ENCODE results near the gene NMRK1.

The NMRK1 gene

GRCh38 chr9:75087824-75088645 is at the start of gene NMRK1, which contains the start of gene OSTF1:
Gene NMRK1 (minus strand): TSS chr9:75088155. CDS start chr9:75083115, 5,040 bp downstream.
Gene OSTF1 (plus strand): TSS chr9:75088514. CDS start chr9:75088693, 179 bp downstream.
- DNase-seq (ENCODE audit: low read depth in 2 of 2), result peak; percentile 87 to 92

DNA sequence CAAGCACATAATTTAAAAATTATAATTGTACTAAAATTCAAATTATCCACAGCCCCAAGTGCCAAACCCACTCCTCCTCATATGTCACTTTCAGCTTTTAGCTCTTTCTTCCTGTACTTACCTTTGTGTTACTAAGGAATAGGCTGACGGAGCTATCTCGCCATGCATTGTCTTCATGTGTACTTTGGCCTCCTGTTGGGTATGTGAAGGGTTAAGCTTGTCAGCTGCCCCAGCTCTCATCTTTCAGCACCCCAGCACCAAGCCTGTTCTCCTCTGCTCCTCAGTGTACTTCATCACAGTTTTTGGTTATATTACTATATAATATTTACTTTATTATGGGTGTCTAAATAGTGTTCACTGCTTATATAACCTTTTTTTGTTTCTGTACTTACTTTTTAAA is 46.5 kb upstream of the NMRK1 start:
- DNase-seq (ENCODE audit: low read depth in 2 of 2), result no peak

DNA sequence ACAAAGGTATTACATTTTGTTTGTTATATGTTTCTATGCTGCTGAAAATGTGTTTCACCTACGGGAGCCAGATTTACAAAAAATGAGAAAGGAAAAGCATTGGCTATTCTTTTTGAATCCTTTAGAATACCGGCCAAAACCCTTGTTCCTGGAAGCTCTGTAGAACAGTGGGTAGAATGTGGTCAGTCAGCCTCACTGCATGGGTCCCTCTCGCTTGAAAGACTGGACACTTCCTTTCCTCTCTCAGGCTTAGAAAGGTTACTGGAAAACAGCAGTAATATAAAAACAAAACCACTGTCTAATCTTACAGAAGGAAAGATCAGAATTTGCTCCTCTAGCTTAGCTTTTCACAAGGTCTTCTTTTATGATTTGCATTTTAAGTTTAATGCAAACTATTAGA is 45.4 kb upstream of the NMRK1 start:
- no peak for DNase-seq (ENCODE audit: low read depth in 2 of 2)

DNA sequence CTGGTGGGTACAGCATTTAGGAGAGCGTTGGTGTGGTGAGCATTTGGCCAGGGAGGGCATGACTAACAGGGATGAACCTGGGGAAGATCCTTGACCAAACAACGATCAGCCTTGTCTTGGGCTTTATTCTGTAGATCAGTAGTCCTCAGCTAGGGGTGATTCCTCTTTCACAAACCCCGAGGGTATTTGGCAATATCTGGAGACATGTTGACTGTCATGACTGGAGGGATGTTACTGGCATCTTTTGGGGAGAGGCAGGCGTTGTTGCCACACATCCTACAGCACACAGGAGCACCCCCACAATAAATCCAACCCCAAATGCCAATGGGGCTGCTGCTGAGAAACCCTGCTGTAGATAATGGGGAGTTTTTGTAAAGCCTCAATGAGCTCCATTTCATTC is 44.3 kb upstream of the NMRK1 start:
- no peak for DNase-seq (ENCODE audit: low read depth in 2 of 2)

GRCh38 chr9:75131700-75132099 is 43.7 kb upstream of the NMRK1 start:
- DNase-seq (ENCODE audit: low read depth in 2 of 2), result no peak

GRCh38 chr9:75130621-75131230 is 42.8 kb upstream of the NMRK1 start:
- no peak for DNase-seq (ENCODE audit: low read depth in 2 of 2)

DNA sequence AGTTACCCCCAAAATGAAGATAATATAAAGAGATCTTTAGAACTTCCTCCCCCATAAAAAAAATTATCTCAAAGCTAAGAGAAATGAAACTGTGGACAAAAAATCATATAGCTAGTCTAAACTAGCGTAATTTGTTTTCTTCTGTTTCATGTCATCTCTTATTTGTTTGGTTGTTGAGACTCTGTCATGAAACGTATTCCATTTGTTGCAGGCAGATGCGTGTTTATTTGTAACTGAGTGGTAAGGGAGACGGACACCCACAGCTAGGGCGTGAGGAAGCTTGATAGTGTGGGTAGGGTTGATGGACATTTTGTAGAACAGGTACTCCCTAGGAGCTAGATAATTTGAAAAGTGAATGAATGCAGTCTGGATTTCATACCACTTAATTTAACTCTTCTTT is 42.2 kb upstream of the NMRK1 start:
- no peak for DNase-seq (ENCODE audit: low read depth in 2 of 2)

DNA sequence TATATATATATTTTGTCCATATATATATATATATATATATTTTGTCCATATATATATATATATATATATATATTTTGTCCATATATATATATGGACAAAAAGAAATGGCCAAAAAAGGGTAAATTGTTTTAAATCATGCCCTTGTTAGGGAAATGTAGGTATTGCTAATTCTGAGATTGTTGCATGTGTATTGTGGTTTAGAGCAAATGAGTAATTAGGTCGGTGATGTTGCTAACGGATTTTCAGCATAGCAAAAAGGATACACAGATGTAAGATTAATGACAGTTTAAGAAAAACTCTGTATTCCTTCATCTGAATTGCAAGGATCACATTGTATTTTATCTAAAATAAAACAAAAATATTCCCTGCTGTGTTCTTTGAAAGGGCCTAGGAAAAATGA is 40.6 kb upstream of the NMRK1 start:
- DNase-seq (ENCODE audit: low read depth in 2 of 2), result no peak

DNA sequence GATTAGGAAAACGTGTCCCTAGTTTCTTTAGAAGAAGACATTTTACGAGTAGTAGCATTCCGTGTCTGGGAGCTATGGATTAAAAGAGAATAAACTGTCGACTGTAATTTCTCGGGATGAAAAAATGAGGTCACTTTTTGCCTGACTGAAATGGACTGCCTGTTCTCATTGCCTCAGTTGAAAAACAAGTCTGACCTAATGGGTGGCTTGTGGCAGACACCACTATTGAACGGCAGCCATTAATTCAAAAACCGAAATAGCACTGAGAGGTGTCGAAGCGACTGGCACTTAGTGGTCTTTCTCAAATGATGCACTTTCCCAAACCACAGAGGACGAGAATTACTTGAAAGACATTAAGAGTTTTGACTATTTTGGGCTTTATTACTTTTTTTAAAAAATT is 35.7 kb upstream of the NMRK1 start:
- no peak for DNase-seq (ENCODE audit: low read depth in 2 of 2)

- DNase-seq (ENCODE audit: low read depth in 2 of 2), result no peak
Observed at GRCh38 chr9:75121914-75122558, 34.1 kb upstream of the NMRK1 start.

DNA sequence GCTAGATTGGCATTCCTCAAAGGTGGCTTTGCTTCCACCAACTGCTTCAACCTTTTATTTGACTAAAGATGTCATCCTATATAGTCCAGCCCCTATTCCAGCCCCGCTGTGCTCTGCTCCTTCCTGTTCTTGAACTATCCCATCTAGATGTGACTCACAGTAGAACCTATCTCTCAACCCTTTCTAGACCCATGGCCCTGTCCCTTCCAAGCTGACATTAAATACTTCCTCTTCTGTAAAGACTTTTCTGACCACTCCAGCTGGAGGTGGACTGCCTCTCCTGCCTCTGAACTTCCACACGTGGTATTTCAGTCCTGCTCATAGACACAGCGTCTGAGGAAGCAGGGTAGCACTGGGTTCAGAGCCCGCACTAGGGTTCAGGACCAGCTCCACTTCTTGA is 32.7 kb upstream of the NMRK1 start:
- DNase-seq (ENCODE audit: low read depth in 2 of 2), result no peak

DNA sequence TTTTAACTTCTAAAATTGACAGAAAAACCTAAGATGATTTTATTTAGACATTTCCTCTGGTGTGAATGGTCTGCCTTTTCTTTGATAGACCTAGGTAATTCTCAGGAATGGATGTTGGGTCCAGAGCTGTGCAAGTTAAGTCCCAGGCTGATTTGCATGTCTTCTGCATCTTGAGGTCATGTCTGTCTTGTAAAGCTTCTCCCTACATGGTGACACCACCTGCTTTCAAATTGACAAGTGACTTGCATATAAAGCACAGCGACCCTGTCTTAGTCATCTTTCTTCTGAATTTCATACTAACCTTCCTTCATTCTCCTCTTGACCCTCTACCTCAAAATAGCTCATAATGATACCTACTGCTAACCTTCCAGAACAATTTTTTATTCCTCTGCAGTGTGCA is 29.6 kb upstream of the NMRK1 start:
- no peak for DNase-seq (ENCODE audit: low read depth in 2 of 2)

- no peak for DNase-seq (ENCODE audit: low read depth in 2 of 2)
Observed at GRCh38 chr9:75116306-75116705, 28.4 kb upstream of the NMRK1 start.

DNA sequence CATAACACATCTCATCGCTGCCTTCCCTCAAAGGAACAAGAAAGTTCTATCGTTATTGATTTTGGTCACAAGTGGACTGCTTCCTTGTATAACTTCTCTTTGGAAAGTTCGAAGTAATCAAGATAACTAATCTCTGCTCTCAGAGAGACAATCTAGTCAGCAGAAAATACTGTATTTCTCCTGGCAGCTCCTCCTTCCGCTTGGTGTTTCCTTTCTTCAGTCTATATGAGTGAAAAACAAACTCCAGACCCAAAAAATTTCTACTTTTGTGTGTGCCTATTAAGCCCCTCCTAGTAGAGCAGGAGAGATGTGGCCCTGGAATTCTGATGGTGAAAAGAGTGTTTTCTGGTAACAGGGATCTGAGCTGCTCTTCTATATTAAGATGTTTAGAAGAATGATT is 24.8 kb upstream of the NMRK1 start:
- no peak for DNase-seq (ENCODE audit: low read depth in 2 of 2)

GRCh38 chr9:75111019-75111622 is 23.2 kb upstream of the NMRK1 start:
- no peak for DNase-seq (ENCODE audit: low read depth in 2 of 2)

DNA sequence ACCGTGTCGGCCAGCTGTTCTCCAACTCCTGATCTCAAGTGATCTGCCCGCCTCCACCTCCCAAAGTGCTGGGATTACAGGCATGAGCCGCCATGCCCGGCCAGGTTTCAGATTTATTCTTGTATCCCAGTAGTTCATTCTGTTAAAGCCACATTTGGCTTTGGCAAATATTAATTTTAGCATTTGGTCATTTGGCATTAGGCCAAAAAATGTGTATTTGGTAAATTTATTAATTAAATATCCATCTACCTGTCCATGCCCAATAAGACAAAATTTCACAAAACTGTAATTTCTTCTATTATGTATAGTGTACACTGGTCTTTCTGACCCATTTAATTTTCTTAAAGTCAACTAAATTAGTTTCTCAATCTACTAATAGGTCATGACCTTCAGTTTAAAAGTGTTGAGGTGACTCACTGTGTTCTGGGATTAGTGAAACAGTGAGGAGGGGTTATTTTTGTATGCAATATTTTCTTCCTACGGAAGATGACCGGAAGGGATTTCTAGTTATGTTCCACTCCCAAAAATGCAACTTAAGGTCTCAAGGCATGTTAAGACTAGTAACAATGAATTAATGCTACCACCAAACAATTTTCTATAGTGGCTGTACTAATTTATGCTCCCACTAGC is 21.4 kb upstream of the NMRK1 start:
- DNase-seq (ENCODE audit: low read depth in 2 of 2), result no peak

DNA sequence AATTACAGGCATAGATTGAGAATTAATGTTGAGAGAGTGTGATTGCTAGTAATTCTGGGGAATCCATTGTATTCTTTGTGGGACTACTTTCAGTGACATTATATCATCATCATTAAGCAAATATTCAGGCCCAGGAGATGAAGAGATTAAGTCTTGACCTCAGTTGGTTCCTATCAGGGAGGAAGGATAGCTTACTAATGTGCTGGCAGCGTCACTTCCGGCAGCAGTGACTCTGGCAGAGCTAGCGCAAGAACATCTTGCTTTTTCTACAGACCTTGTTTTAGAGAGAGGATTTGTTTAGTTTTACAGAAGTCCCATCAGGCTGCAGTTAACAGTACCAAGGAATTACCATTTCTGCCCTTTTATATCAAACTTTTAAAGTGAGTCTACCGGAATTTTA is 20.6 kb upstream of the NMRK1 start:
- no peak for DNase-seq (ENCODE audit: low read depth in 2 of 2)

GRCh38 chr9:75106857-75107256 is 18.9 kb upstream of the NMRK1 start:
- DNase-seq (ENCODE audit: low read depth in 2 of 2), result no peak

DNA sequence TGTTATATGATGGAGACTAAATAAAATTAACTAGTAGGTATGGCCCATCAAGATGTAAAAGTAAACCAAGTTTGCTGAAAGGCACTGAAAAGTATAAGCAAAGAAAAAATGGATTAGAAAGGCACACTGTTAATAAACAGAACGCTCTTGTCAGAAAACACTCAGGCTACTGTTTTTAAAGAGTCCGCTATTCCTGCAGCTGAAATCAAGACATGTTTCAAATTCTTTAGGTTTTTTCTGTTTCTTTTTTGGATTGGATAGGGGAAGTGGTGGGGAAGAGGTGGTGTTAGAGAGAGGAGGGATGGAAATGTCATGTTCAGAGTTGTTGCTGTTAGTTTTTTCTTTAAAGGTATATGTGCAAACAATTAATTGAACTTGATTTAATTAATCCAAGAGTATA is 17.9 kb upstream of the NMRK1 start:
- DNase-seq (ENCODE audit: low read depth in 2 of 2), result no peak

DNA sequence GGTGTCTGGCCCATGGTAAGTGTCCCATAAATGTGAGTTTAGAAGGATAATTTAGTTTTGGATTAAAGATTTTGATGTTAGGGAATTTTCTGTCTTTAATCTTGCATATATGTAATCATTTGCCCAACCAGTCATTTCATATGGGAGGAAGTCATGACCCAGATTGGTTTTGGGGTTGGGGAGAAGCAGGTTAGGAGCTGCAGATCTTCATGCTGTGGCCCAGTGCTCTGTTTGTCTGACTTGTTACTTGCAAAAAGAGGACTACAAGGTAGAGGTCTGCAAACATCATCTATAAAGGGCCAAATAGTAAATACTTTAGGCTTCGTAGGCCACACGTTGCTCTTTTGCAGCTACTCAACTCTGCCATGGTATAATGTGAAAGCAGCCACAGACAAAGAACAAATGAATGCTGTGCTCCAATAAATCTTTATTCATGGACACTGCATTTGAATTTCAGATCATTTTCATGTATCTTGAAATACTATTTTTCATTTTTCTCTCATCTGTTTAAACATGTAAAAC is 17.1 kb upstream of the NMRK1 start:
- DNase-seq (ENCODE audit: low read depth in 2 of 2), result no peak

GRCh38 chr9:75104607-75105006 is 16.7 kb upstream of the NMRK1 start:
- DNase-seq (ENCODE audit: low read depth in 2 of 2), result no peak

Data from stimulated activated CD4-positive, alpha-beta T cell treated with anti-CD3 and anti-CD28 coated beads, Interleukin-4, amount 100 ng/mL, for 48 hours (primary cell).